Activated T-helper 1 cell treated with anti-CD3 and anti-CD28 coated beads, Interleukin-12 subunit alpha, Interleukin-12 subunit beta, Interleukin-2, Interleukin-4 antibody, amounts not matched to agents 30 ng/mL and 10 ng/mL and 1 ng/mL, durations not matched to agents 14 hours and 24 hours and 36 hours (primary cell): ENCODE measurements around the gene ETHE1. TPM values are rescaled to one million over a fixed set of nuclear protein-coding genes. Genes with fewer than 3 reads are reported as not detected.

Source experiments
- DNase-seq: peaks from one replicate; pipeline ENCODE4 v3.0.0; 2021; ENCODE audit warnings: low spot score
- H3K27ac Mint-ChIP-seq: one replicate; pipeline ENCODE4 v1.8.0; 2021; ENCODE audit warnings: mild to moderate bottlenecking, mixed read lengths
- H3K27me3 Mint-ChIP-seq: one replicate; pipeline ENCODE4 v1.8.0; 2022; ENCODE audit warnings: mild to moderate bottlenecking, moderate library complexity, mixed read lengths; ENCODE audit not compliant: insufficient read depth
- H3K36me3 Mint-ChIP-seq: one replicate; pipeline ENCODE4 v1.8.0; 2021; ENCODE audit warnings: low read depth, mixed read lengths
- H3K4me1 Mint-ChIP-seq: one replicate; pipeline ENCODE4 v1.8.0; 2021; ENCODE audit warnings: low read depth, mixed read lengths
- H3K4me3 Mint-ChIP-seq: one replicate; pipeline ENCODE4 v1.8.0; 2021; ENCODE audit warnings: mild to moderate bottlenecking, moderate library complexity, mixed read lengths
- H3K9me3 Mint-ChIP-seq: one replicate; pipeline ENCODE4 v1.8.0; 2021; ENCODE audit warnings: mixed read lengths
- intact Hi-C: fragments of 100-400 bp; cut with micrococcal nuclease; formaldehyde crosslinking; loops from one replicate; pipeline ENCODE4 v1.15.1; 2024
- total RNA-seq: library from RNA; stranded (reverse); gene quantifications from 2 replicates; pipeline ENCODE4 v1.2.3, GENCODE V29; 2022

ETHE1 gene
- total RNA-seq, 1 donor from 2014 or later: 55.4 TPM

DNA sequence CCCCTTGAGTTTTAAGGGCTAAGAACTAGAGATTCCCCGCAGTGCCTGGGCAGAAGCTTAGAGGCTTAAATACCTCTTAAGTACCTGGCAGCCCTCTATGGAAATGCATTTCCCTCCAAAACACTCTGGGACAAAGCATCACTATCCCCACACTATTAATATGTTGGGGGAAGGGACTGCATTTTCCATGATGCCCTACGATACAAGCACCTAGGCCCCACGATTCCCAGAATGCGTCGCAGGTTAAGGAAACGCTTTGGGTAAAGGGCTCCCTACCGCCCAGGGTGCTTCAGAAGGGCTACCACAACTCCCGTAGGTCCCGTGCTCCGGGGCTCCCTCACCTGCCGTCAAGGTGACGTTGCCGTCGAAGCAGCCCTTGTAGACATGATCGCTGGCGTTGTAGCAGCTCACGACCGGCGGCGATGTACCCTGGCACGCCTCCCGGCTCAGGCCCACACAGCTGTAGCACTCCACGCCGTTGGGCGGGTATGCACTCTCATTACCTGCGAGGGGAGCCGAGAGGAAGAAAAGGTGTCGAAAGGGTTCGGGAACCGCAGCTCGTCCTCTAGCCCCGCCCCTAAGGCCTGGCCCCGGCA lies 64.1 kb downstream of the ETHE1 start:
- intact Hi-C loops: loop anchor here (1.0 kb wide), 11 partner anchors 12 to 291 kb away; partner anchors contain the start of genes CADM4, ETHE1, IRGQ and PHLDB3
- H3K9me3 Mint-ChIP-seq: no peaks in the 10 kb centered on the region
- H3K27me3 Mint-ChIP-seq: no peaks in the 10 kb centered on the region
- H3K27ac Mint-ChIP-seq: peak overlapping the region; percentile 90
- peak overlapping the region; percentile 92 for H3K4me3 Mint-ChIP-seq
- no peak for DNase-seq
- no peaks in the 10 kb centered on the region for H3K36me3 Mint-ChIP-seq
- H3K4me1 Mint-ChIP-seq: peaks cover 38% of the 10 kb centered on the region

- Mint-ChIP-seq H3K36me3 (no peaks in the 10 kb centered on the region), H3K4me1 (peaks cover 33% of the 10 kb centered on the region), H3K27ac (peak overlapping the region; percentile 91), H3K4me3 (peak overlapping the region; percentile 92), H3K9me3 (no peaks in the 10 kb centered on the region), H3K27me3 (no peaks in the 10 kb centered on the region)
- no peak for DNase-seq
- intact Hi-C loops: no loop called here
These were observed 64.6 kb downstream of the ETHE1 start for GRCh38 chr19:43462383-43462782.

GRCh38 chr19:43461303-43461702 lies 65.7 kb downstream of the ETHE1 start:
- DNase-seq: no peak
- Mint-ChIP-seq H3K9me3 (no peaks in the 10 kb centered on the region), H3K27me3 (no peaks in the 10 kb centered on the region), H3K27ac (peak overlapping the region; percentile 11), H3K36me3 (no peaks in the 10 kb centered on the region), H3K4me1 (peaks cover 29% of the 10 kb centered on the region), H3K4me3 (no peak overlapping the region)
- intact Hi-C loops: no loop called here

GRCh38 chr19:43460362-43461016 lies 66.5 kb downstream of the ETHE1 start:
- H3K4me3 Mint-ChIP-seq: no peak overlapping the region
- no peak overlapping the region for H3K27ac Mint-ChIP-seq
- DNase-seq: no peak
- H3K4me1 Mint-ChIP-seq: peaks cover 33% of the 10 kb centered on the region
- intact Hi-C loops: no loop called here
- H3K36me3 Mint-ChIP-seq: no peaks in the 10 kb centered on the region
- H3K9me3 Mint-ChIP-seq: no peaks in the 10 kb centered on the region
- H3K27me3 Mint-ChIP-seq: no peaks in the 10 kb centered on the region

DNA sequence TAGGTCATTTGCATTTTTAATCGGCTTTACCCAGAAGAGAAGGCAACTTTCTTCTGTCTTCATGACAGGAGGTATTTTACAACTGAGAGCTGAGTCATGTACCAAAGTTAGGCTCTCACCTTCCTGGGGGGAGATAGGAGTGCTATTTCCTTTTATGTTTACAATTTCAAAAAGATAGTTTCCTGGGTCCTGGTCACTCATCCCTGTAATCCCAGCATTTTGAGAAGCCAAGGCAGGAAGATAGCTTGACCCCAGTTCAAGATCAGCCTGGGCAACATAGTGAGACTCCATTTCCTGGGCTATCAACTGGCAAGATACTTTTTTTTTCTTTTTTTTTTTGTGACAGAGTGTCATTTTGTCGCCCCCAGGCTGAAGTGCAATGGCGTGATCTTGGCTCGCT lies 69.2 kb downstream of the ETHE1 start:
- peaks cover 31% of the 10 kb centered on the region for H3K4me1 Mint-ChIP-seq
- H3K4me3 Mint-ChIP-seq: no peak overlapping the region
- no peak overlapping the region for H3K27ac Mint-ChIP-seq
- H3K9me3 Mint-ChIP-seq: peaks cover under 1% of the 10 kb centered on the region
- no peak for DNase-seq
- H3K36me3 Mint-ChIP-seq: no peaks in the 10 kb centered on the region
- no peaks in the 10 kb centered on the region for H3K27me3 Mint-ChIP-seq
- intact Hi-C loops: no loop called here

Other genes with a start within 250 kb of the ETHE1 start
- not detected in 2 replicates for gene CD177, start 173.5 kb downstream of the ETHE1 start, total RNA-seq
- gene TEX101, start 112.3 kb downstream of the ETHE1 start, total RNA-seq: not detected in 2 replicates
- 4.1 and 5.3 TPM in 2 replicates for gene LYPD3, start 61.6 kb downstream of the ETHE1 start, total RNA-seq
- 26.8 and 28.7 TPM in 2 replicates for gene PHLDB3, start 22.5 kb downstream of the ETHE1 start, total RNA-seq
- 1.4 and 2.6 TPM in 2 replicates for gene ZNF575, start 6.0 kb upstream of the ETHE1 start, total RNA-seq
- 27.4 and 28.7 TPM in 2 replicates for gene XRCC1, start 48.3 kb upstream of the ETHE1 start, total RNA-seq
- 4.9 and 5.7 TPM in 2 replicates for gene PINLYP, start 48.6 kb upstream of the ETHE1 start, total RNA-seq
- 33.5 and 34.9 TPM in 2 replicates for gene IRGQ, start 68.9 kb upstream of the ETHE1 start, total RNA-seq
- 17.3 and 18.6 TPM in 2 replicates for gene ZNF576, start 69.4 kb upstream of the ETHE1 start, total RNA-seq
- gene SRRM5, start 84.9 kb upstream of the ETHE1 start, total RNA-seq: 0.10 and 0.13 TPM in 2 replicates
- gene ZNF428, start 92.4 kb upstream of the ETHE1 start, total RNA-seq: 17.9 and 20.3 TPM in 2 replicates
- 0.32 and 0.39 TPM in 2 replicates for gene CADM4, start 112.6 kb upstream of the ETHE1 start, total RNA-seq
- gene PLAUR, start 143.0 kb upstream of the ETHE1 start, total RNA-seq: 10.9 and 12.1 TPM in 2 replicates
- not detected in 2 replicates for gene IRGC, start 188.9 kb upstream of the ETHE1 start, total RNA-seq
- gene SMG9, start 227.8 kb upstream of the ETHE1 start, total RNA-seq: 86.6 and 89.2 TPM in 2 replicates